Neuronal stem cell (in vitro differentiated cells): Measurements from ENCODE around the gene ZFR2. TPM values are rescaled to one million over a fixed set of nuclear protein-coding genes. Genes with fewer than 3 reads are reported as not detected.

ENCODE experiments used
- small RNA-seq: library from polyadenylated mRNA; stranded (forward); fragments of <200 nt; extraction: miRNeasy Mini kit (QIAGEN cat#:217004); gene quantifications from one replicate; pipeline ENCODE3, GENCODE V24; 2013; ENCODE audit not compliant: insufficient read depth

The ZFR2 gene

Small RNAs within 50 kb of the gene (small RNA-seq; reads per million reads assigned to genes)
- not detected for gene AC005777.1
